GM18873 (cell line): ENCODE results near the gene C10orf71.

ENCODE experiments used
- ATAC-seq: cut with Tn5 transposase; IDR thresholded peaks from one replicate; pipeline ENCODE4 v1.9.1; 2021; ENCODE audit warnings: mild to moderate bottlenecking, moderate library complexity, moderate number of reproducible peaks; ENCODE audit not compliant: unreplicated experiment, low FRiP score

Gene C10orf71

DNA sequence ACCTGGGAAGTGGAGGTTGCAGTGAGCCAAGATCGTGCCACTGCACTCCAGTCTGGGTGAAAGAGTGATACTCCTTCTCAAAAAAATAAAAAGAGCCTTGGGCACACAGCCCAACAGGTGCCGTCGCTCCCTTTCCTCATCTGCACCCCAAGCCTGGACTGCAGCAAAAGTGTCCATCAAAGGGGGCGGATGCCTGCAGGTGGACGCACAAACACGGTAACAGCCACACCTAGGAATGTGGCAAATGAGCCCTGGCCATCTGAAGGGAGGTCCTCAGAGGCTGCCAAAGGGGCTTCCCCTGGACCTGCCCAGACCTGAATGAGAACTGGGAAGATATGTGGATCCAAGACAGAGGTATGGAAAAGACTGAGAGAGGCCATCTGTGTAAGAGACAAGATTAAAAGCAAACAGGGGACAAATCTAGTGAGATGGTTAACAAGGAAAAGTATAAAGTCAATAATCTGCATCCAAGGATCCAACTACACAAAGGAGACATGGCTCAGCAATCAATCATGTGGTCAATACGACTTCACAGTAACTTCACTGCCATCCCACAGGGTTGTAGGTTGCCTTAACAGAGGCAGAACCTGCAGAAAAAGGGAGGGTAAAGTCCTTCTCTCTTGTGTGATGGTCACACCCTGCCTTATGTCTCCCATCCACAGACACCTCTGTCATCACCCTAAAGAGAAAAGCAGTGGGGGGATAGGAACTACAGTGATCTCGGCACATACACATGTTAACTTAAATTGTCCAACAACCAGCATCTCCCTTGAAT lies 71.5 kb downstream of the C10orf71 start:
- ATAC-seq = no peak

DNA sequence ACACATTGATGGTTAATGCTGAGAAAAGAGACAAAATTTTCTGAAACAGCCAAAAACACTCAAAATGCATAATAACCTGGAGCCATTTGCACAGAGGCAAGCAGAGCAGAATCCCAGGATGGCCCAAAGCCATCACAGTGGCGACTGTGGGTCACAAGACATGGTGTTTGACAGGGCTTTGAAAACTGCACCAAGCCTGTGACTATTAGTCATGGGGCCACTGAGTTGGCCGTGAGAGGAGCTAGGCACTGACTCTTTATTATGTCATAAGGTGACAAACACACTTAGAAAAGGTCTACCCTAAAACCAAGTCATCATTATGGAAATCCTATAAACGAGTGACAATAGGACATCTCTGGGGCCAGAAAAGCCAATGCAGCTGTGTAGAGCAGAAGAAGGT lies 73.0 kb downstream of the C10orf71 start:
- no peak for ATAC-seq

DNA sequence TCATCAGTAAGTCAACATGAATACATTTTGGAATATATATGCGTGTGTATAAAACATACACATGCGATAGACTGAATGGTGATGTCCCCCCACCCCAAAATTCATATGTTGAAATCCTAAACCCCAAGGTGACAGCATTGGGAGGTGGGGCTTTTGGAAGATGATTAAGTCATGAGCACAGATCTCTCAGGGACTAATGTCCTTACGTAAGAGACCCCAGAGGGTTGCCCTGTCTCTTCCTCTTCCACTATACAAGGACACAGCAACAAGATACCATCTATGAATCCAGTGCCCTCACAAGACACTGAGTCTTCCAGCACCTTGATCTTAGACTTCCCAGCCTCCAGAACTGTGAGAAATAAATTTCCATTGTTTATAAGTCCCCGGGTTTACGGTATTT lies 74.4 kb downstream of the C10orf71 start:
- ATAC-seq = no peak

DNA sequence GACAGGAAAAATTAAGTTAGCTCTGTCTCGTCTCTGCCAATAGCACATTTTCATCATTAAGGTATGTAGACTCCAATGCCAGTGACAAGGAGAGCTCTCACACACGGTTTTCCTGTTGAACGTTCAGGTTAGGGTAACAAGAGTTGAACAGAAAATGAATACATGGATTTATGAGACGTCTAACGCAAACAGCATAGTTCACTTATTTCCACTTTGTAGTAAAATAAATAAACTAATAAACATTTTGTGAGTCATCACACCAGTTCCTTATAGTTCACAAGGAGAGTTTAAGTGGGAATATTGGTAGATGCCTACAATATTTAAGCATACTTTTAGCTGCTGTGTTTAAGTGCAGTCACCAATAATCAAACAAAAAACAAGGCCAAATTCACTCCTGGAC lies 75.8 kb downstream of the C10orf71 start:
- ATAC-seq = no peak

DNA sequence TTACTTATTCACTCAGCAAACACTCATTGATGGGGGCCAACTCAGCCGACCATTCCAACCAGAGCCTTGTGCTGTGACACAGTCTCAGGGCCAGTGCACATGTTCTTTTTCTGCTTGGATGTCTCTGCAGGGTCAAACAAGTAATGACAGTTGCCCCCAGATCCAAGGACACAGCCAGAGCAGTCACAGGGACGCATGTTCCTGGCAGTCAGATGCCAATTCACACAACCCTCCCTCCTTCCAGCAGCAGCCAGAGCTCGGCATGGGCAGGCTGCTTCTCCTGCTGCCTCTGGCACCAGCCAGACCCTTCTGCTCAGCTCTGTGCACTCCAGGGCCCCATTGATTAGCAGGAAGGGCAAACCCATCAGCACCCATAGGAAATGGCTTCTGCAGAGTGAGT lies 76.6 kb downstream of the C10orf71 start:
- no peak for ATAC-seq
